ENCODE data around the gene GPC1. TPM values are rescaled to one million over a fixed set of nuclear protein-coding genes. Genes with fewer than 3 reads are reported as not detected.

Gene GPC1
- total and polyA plus RNA-seq, 2 experiments from 2014 or later, result 9.0 to 46.2 TPM

- TF ChIP-seq REST (IDR thresholded peaks at IDR 0.05; ENCODE audit: unreplicated experiment), result no peak
- no peak for TF ChIP-seq NANOG (IDR thresholded peaks at IDR 0.05; ENCODE audit: borderline replicate concordance)
Observed at GRCh38 chr2:240419723-240420122, 15.7 kb upstream of the GPC1 start (continued).

GRCh38 chr2:240420206-240421104 lies 15.0 kb upstream of the GPC1 start:
- Histone ChIP-seq H3K36me3 (ENCODE audit: insufficient read depth) (no peaks in the 10 kb centered on the region), H3K4me2 (no peak overlapping the region), H2AFZ (no peak overlapping the region), H3F3A (replicated peaks; ENCODE audit: low read depth) (no peaks in the 10 kb centered on the region), H3K4me3 (no peak overlapping the region), H3K9me2 (ENCODE audit: insufficient read depth) (no peaks in the 10 kb centered on the region), H3K27ac (ENCODE audit: low read depth) (no peak overlapping the region), H3K4me1 (ENCODE audit: insufficient read depth) (no peaks in the 10 kb centered on the region), H3K79me2 (replicated peaks; ENCODE audit: insufficient read depth) (no peaks in the 10 kb centered on the region), H4K20me1 (replicated peaks; ENCODE audit: insufficient read depth) (no peaks in the 10 kb centered on the region), H3K27me3 (ENCODE audit: insufficient read depth) (no peaks in the 10 kb centered on the region)
- no peak overlapping the region for H3K27ac Mint-ChIP-seq
- DNase-seq (ENCODE audit: low spot score) (no peak), ATAC-seq (no peak)
- peaks cover 57% of the 10 kb centered on the region for H3K9me3 Mint-ChIP-seq
- H3K4me1 Mint-ChIP-seq, result no peaks in the 10 kb centered on the region
- H3K27me3 Mint-ChIP-seq (ENCODE audit: insufficient read depth, low read depth, poor library complexity), result peaks cover 3% of the 10 kb centered on the region
- peaks cover 13% of the 10 kb centered on the region; the same call in 1 of the 3 replicates for H3K36me3 Mint-ChIP-seq (ENCODE audit: low read depth)
- no peak overlapping the region for H3K4me3 Mint-ChIP-seq
- no peak for TF ChIP-seq CREB1 (CRISPR knock-in tag; IDR thresholded peaks at IDR 0.05; ENCODE audit: low read depth)
- TF ChIP-seq STAT1 (IDR thresholded peaks at IDR 0.05; ENCODE audit: unreplicated experiment), result no peak
- TF ChIP-seq ZNF114 (CRISPR knock-in tag; IDR thresholded peaks at IDR 0.05), result no peak
- no peak for TF ChIP-seq CTCF (conservative IDR thresholded peaks at IDR 0.05; ENCODE audit: low read depth in 2 of 2)
- TF ChIP-seq ZNF331 (CRISPR knock-in tag; IDR thresholded peaks at IDR 0.05; ENCODE audit: low read depth), result no peak
- no peak for TF ChIP-seq ETS1 (IDR thresholded peaks at IDR 0.05)
- no peak for TF ChIP-seq REST (IDR thresholded peaks at IDR 0.05; ENCODE audit: unreplicated experiment)
- no peak for TF ChIP-seq EZH2 (IDR thresholded peaks at IDR 0.05; ENCODE audit: low read depth, unreplicated experiment)
